AG04449 (cell line): ENCODE measurements around the gene DNAJC5.
A peak's percentile ranks its signal among the peaks of the same experiment; 100 is the strongest.

Experiments used
- CTCF ChIA-PET: fragments of 350-600 bp; formaldehyde crosslinking; extraction: SDS; loops from one replicate; lab custom pipeline; 2021; ENCODE audit warnings: antibody characterized with exemption; lab: Yijun Ruan, JAX
- POLR2A ChIA-PET: fragments of 400-600, 350-600 bp; formaldehyde crosslinking; extraction: SDS; loops from one replicate; lab custom pipeline; 2020; ENCODE audit warnings: antibody characterized with exemption, inconsistent platforms; lab: Yijun Ruan, JAX
- DNase-seq: peaks from one replicate; pipeline ENCODE4 v3.0.0-alpha.2; 2010; ENCODE audit warnings: low read depth, low spot score
- H3K4me3 ChIP-seq: 2 replicates; pipeline ENCODE4 v1.5.1; 2011; ENCODE audit warnings: low read depth, mild to moderate bottlenecking, control low read depth, low read length
- TF ChIP-seq, protein P1 (sequence below): IDR thresholded peaks from one replicate; pipeline ENCODE4 v1.5.1; 2011; ENCODE audit warnings: mild to moderate bottlenecking, moderate library complexity, low read length, control low read depth, inconsistent platforms; ENCODE audit not compliant: insufficient read depth; ENCODE audit errors: missing control alignments

Gene DNAJC5

GRCh38 chr20:63978319-63979228, 83.6 kb downstream of the DNAJC5 start:
- ChIA-PET CTCF (interaction anchor here (0.9 to 3.6 kb wide), 8 partner anchors 10 to 482 kb away, joined by 3 to 28 read pairs (median 6); partner anchors contain the start of gene PTK6), POLR2A (interaction anchor here (0.9 kb wide), 1 partner anchor 84 kb away, joined by 3 read pairs; the partner anchor contains the start of gene DNAJC5)

GRCh38 chr20:63979229-63979556, 84.3 kb downstream of the DNAJC5 start:
- ChIA-PET POLR2A (no interaction called here), CTCF (interaction anchor here (0.9 to 3.6 kb wide), 12 partner anchors 12 to 482 kb away, joined by 3 to 28 read pairs (median 7); partner anchors contain the start of gene PTK6)
- TF ChIP-seq, protein P1, sequence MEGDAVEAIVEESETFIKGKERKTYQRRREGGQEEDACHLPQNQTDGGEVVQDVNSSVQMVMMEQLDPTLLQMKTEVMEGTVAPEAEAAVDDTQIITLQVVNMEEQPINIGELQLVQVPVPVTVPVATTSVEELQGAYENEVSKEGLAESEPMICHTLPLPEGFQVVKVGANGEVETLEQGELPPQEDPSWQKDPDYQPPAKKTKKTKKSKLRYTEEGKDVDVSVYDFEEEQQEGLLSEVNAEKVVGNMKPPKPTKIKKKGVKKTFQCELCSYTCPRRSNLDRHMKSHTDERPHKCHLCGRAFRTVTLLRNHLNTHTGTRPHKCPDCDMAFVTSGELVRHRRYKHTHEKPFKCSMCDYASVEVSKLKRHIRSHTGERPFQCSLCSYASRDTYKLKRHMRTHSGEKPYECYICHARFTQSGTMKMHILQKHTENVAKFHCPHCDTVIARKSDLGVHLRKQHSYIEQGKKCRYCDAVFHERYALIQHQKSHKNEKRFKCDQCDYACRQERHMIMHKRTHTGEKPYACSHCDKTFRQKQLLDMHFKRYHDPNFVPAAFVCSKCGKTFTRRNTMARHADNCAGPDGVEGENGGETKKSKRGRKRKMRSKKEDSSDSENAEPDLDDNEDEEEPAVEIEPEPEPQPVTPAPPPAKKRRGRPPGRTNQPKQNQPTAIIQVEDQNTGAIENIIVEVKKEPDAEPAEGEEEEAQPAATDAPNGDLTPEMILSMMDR, result no peak
- no peak for DNase-seq
- peak overlapping the region; percentile 53 for H3K4me3 ChIP-seq

More at GRCh38 chr20:63978319-63979228, 83.6 kb downstream of the DNAJC5 start:
- DNase-seq, result no peak
- H3K4me3 ChIP-seq, result peak overlapping the region; percentile 53
- TF ChIP-seq, protein P1, result no peak

- ChIA-PET CTCF (interaction anchor here (0.6 to 3.6 kb wide), 31 partner anchors 8 to 483 kb away, joined by 3 to 28 read pairs (median 4); partner anchors contain the start of genes PTK6 and TCEA2), POLR2A (no interaction called here)
- TF ChIP-seq, protein P1, result peak; percentile 8
- no peak for DNase-seq
- peak within 1 kb of the TSS; percentile 53 for H3K4me3 ChIP-seq
Observed at GRCh38 chr20:63979557-63980316, 84.8 kb downstream of the DNAJC5 start, which contains the start of gene SAMD10. Gene SAMD10, minus strand, starts transcription at chr20:63979642. Its CDS starts 175 bp downstream, at chr20:63979467.

DNA sequence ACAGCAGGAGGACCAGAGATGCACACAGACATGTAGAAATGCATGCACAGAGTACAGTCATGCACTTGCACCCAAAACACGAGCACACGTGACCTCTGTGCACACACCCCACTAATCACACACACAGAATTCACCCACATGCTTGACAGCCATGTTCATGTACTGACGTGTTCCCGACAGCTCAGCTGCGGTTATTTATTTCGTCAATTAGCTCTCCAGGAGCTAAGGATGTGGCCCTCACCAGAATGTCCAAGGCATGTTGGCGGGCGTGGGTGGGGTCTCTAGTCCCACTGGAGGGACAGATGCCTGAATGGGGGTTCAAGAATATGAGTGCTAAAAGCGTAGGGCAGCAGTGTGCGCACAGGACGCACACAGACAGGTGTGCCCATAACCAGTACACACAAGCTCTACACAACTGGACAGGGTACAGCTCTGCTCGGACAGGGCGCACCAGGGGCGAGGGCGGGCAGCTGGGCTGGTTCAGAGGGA, 85.4 kb downstream of the DNAJC5 start:
- H3K4me3 ChIP-seq, result peak overlapping the region; percentile 99
- CTCF ChIA-PET, result interaction anchor here (0.6 to 3.6 kb wide), 41 partner anchors 8 to 484 kb away, joined by 3 to 28 read pairs (median 4); partner anchors contain the start of genes PTK6, TCEA2, TPD52L2 and UCKL1
- DNase-seq, result no peak
- TF ChIP-seq, protein P1, result no peak
- POLR2A ChIA-PET, result interaction anchor here (0.7 to 1.0 kb wide), 4 partner anchors 12 to 322 kb away, joined by 3 to 6 read pairs (median 3); partner anchors contain the start of gene TPD52L2

GRCh38 chr20:63980806-63981728, 86.1 kb downstream of the DNAJC5 start, which contains the start of gene PRPF6:
Gene PRPF6, plus strand, starts transcription at chr20:63981132. Its CDS starts 114 bp downstream, at chr20:63981246.
- ChIA-PET CTCF (interaction anchor here (0.6 to 4.7 kb wide), 41 partner anchors 7 to 443 kb away, joined by 3 to 28 read pairs (median 4); partner anchors contain the start of genes PTK6, TCEA2, TPD52L2 and UCKL1), POLR2A (interaction anchor here (0.7 to 1.0 kb wide), 4 partner anchors 13 to 322 kb away, joined by 3 to 6 read pairs (median 3); partner anchors contain the start of gene TPD52L2)

More at GRCh38 chr20:63980806-63981728, 86.1 kb downstream of the DNAJC5 start, which contains the start of gene PRPF6:
- peak; percentile 44 for DNase-seq
- TF ChIP-seq, protein P1, result peak; percentile 97
- H3K4me3 ChIP-seq, result peak within 1 kb of the TSS; percentile 99
